HG03175 (cell line): ENCODE measurements around the gene RPS6KA5.

Experiments used
- ATAC-seq: cut with Tn5 transposase; IDR thresholded peaks from one replicate; pipeline ENCODE4 v1.9.1; 2021; ENCODE audit warnings: mild to moderate bottlenecking, moderate library complexity; ENCODE audit not compliant: unreplicated experiment

RPS6KA5 gene

DNA sequence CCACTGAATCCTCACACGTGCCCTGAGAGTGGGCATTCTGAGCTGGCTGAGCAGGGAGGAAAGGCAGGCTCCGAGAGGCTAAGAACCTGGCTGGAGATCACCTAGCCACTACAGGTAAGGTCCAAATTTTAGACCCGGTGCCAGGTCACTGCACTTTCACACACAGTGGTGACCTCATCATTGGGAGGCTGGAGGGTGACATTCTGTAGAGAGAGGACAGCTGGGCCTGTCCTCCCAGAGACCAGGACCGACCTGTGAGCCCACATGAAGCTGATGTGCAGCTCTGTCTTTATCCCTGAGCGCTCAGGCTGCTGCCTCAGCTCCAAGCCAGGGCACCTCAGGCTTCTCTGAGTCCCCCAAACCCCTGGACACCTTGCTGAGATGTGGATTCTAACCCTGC, 248.3 kb downstream of the RPS6KA5 start:
- ATAC-seq, result no peak

GRCh38 chr14:90811641-90812040, 248.8 kb downstream of the RPS6KA5 start:
- ATAC-seq, result no peak

DNA sequence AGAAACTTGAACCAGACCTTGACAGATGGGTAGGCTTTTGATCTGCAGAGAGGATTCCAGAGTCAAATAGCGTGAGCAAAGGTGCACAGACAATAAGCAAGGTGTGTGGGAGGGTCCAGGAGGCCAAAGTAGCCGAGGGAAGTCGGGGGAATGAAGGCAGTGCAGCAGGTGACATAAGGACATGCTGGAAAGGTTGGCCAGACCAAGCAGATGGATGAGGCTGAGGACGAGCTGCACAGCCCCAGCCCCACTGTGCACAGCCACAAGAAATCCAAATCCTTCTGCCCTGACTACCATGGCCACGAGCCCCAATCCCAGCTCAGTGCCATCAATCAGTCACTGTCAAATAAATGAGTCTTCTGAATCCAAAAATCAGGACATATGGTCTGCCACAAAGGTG, 249.6 kb downstream of the RPS6KA5 start:
- ATAC-seq, result no peak

DNA sequence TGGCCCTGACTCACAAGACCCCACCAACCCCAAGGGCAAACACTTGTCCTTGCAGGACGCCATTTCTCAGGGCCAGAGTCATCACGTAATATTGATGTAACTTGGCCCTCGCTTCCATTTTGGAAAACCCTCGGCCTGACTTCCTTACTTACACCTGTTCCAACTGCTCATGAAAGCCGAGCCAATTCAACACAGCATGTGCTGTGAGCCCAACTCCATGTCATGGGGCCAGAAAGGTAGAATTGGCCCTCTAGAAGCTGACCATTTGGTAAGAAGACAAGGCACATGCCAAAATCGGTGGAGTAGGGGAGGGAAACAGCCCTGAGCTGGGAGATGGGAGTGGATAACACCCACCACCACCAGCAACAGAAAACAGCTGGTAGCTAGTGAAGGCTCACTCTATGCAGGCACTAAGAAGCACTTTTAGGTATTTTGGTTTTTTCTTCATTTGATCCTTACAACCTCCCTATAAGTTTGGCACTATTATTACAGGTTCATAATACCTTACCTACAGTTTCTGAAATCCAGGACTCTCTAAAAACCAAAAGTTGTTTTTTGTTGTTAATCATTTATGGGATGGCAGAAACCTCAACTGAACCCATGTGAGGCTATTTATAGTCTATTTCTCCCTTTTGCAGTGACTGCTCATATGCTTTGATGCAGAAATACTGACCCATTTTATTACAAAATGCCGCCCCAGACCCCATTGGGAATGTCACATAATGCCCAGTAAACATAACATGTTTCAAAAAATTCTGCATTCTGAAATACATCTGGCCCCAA, 250.7 kb downstream of the RPS6KA5 start:
- ATAC-seq, result no peak

GRCh38 chr14:90808759-90809529, 251.5 kb downstream of the RPS6KA5 start:
- no peak for ATAC-seq

DNA sequence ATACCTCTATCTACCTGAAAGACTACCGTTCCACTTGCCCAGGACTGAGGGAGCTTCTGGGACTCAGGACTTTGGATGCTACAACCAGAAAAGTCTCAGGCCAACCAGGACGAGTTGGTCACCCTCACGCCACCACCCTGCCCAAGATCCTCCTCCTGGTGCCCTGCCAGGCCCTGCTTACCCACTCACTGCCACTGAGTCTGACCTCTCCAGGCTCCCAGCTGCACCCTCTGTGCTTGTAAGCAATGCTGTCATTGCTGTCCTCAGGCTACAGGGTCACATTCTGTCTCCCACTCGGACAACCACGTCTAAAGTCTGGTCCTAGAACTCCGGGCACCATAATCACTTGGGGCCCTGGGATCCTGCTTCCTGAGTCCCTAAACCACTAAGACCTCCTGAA, 253.4 kb downstream of the RPS6KA5 start:
- no peak for ATAC-seq

DNA sequence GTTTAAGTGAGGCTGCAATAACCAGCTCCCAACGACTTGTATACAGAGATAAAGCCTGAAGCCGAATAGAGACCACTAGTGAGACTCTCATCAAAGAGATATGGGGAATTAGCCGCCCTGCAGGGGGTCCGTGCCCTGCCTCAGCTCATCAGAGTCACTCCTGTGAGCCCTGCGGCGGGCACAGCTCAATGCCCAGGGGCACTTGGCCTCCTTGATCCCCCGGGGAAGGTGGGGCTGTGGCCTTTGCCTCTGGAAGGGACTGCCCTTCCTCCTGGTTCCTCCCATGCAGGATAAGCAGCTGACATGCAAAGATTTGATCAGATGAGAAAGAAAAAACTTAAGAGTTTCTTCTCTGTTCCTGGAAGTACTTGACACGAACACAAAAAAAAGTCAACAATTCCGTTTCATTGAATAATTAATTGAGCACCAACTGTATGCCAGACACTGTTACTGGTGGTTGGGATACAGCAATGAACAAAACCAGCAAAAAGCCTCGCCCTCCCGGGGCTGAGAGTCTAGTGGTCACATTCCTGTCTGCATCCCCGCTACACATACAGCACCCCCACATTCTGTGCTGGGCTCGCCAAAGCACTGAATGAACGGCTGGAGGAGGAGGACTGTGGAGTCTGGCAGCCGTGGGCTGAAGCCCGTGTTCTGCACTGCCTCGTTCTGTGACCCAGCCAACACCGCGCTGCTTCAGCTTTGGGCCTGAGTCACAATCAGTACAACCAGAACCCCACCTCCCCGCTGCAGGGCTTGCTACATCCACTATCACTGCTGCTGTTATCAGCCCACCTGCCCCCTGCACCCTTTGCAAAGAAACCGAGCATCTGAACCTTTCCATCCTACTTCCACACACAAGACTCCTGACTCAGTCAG, 254.5 kb downstream of the RPS6KA5 start:
- ATAC-seq, result no peak

DNA sequence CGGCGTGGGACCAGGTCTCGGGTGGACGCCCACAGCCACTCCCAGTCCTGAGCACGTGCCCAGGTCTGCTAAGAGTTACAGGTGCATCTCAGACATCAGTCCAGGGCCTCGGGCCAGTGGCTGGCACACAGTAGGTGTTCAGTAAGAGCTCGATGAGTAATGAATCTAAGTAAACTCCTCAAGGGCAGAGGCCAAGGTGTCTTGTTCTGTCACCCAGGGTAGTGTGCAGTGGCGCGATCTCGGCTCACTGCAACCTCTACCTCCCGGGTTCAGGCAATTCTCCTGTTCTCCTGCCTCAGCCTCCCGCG, 255.4 kb downstream of the RPS6KA5 start:
- no peak for ATAC-seq

- no peak for ATAC-seq
Measured at GRCh38 chr14:90804292-90805083, 256.0 kb downstream of the RPS6KA5 start.

DNA sequence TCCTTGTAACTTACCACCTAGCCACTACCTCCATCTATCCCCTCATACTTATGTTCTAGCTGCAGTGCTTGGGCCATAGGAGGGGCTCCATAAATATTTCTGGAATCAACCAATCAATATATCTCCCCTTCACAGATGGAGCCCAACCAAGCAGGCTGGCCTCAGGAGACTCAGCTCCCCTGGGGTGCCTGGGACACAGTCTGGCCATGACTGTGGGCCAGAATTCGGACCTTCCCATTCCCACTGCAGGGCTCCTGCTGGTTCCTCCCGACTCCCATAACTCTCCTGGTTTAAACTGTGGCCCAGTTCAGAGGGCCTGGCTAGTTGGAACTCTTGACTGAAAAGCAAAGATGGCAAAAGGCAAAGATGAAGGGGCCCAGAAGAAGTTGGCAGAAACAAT, 257.2 kb downstream of the RPS6KA5 start:
- no peak for ATAC-seq

GRCh38 chr14:90799420-90799819, 261.0 kb downstream of the RPS6KA5 start:
- ATAC-seq, result no peak

DNA sequence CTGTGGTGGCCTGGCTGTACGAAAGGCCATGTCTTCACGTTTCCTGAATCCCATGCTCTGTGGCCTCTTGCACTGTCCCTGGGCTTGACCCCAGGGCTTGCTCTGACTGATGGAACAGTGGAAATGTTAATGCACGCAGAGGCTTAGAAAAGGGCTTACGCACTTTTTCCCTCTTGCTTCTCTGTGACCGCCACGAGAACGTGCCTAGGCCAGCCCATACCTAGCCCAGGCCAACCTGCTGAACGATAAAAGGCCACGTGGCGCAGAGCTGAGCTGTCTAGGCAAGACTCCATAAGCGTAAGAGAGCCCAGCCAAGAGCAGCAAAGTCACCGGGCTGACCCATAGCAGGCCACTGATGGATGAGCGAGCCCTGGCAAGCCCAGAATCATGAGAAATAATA, 262.5 kb downstream of the RPS6KA5 start:
- no peak for ATAC-seq
